Fibroblast of villous mesenchyme (primary cell): ENCODE results near the gene STON2. TPM values are rescaled to one million over a fixed set of nuclear protein-coding genes. Genes with fewer than 3 reads are reported as not detected.

Source experiments
- DNase-seq: peaks from one replicate; pipeline ENCODE4 v3.0.0-alpha.2; 2010; ENCODE audit warnings: low read depth
- H3K4me3 ChIP-seq: 2 replicates; pipeline ENCODE4 v1.5.1; 2011; ENCODE audit warnings: low read depth, mild to moderate bottlenecking, low read length
- small RNA-seq: library from RNA; depleted of rRNA; stranded (forward); fragments of <200 nt; gene quantifications from one replicate; pipeline ENCODE3, GENCODE V24; 2012
- total RNA-seq: library from RNA; depleted of rRNA; stranded (reverse); fragments of >200 nt; gene quantifications from 2 replicates; pipeline ENCODE4 v1.2.3, GENCODE V29; 2012
- TF ChIP-seq, protein P1 (sequence below): IDR thresholded peaks from 2 replicates; pipeline ENCODE4 v1.5.1; 2012; ENCODE audit warnings: low read depth, mild to moderate bottlenecking, low read length; ENCODE audit not compliant: insufficient read depth

The STON2 gene
- total RNA-seq, 1 donor: not detected

DNA sequence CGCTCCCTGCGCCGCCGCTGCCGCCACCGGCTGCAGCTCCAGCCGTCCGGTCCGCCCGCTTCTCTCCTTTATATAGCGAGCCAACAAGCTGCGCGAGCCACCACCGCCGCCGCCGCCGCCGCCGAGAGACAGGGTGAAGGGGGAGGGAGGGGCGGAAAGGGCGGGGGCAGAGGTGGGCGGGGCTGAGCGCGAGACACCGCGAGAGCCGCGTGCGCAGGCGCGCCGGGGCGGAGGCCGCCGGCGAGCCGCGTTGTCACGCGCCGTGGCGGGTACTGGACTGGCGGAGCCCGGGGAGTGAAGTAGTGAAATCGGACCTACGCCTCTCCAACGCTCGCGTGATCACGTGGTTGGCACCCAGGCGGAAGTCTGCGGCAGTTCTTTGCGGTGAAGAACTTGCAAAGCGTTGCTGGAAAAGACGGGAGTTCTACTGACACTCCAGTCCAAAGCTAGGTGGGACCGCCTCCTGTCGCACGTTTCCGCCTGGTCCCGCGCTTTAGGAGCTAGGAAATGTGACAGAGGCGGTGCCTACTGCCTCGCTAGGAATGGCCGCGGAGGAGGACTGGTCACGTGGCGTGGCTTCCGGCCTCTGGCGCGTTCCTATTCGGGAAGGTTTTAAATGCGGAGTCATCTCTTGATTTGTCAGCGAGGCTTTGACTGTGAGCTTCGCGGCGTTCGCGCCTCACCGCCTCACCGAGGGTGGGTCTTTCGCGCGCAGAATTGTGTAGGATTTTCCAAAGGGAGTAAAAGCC, 179.1 kb downstream of the STON2 start, which contains the start of gene GTF2A1:
Gene GTF2A1 (minus strand): TSS at position 130 of the 749 bp plus-strand sequence. CDS start 441 bp downstream, outside the sequence.
- peak; percentile 96 for DNase-seq
- peak within 1 kb of the TSS; percentile 94 for H3K4me3 ChIP-seq
- TF ChIP-seq, protein P1, sequence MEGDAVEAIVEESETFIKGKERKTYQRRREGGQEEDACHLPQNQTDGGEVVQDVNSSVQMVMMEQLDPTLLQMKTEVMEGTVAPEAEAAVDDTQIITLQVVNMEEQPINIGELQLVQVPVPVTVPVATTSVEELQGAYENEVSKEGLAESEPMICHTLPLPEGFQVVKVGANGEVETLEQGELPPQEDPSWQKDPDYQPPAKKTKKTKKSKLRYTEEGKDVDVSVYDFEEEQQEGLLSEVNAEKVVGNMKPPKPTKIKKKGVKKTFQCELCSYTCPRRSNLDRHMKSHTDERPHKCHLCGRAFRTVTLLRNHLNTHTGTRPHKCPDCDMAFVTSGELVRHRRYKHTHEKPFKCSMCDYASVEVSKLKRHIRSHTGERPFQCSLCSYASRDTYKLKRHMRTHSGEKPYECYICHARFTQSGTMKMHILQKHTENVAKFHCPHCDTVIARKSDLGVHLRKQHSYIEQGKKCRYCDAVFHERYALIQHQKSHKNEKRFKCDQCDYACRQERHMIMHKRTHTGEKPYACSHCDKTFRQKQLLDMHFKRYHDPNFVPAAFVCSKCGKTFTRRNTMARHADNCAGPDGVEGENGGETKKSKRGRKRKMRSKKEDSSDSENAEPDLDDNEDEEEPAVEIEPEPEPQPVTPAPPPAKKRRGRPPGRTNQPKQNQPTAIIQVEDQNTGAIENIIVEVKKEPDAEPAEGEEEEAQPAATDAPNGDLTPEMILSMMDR: no peak

DNA sequence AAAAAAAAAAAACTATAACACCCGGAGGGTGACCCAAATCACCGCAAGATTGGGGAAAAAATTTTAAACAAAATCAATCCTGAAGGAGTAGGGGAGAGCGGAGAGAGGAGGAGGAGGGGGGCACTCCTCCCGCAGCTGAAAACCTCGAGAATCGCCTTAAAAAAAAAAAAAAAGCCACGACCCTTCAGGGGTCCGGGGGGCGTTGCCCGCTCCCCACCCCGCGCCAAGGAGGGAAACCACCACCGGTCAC, 179.6 kb downstream of the STON2 start:
- peak overlapping the region; percentile 94 for H3K4me3 ChIP-seq
- DNase-seq: no peak
- TF ChIP-seq, protein P1: no peak

- H3K4me3 ChIP-seq: peak overlapping the region; percentile 94
- DNase-seq: peak; percentile 23
- TF ChIP-seq, protein P1: no peak
Measured at GRCh38 chr14:81219759-81220579, 180.2 kb downstream of the STON2 start.

DNA sequence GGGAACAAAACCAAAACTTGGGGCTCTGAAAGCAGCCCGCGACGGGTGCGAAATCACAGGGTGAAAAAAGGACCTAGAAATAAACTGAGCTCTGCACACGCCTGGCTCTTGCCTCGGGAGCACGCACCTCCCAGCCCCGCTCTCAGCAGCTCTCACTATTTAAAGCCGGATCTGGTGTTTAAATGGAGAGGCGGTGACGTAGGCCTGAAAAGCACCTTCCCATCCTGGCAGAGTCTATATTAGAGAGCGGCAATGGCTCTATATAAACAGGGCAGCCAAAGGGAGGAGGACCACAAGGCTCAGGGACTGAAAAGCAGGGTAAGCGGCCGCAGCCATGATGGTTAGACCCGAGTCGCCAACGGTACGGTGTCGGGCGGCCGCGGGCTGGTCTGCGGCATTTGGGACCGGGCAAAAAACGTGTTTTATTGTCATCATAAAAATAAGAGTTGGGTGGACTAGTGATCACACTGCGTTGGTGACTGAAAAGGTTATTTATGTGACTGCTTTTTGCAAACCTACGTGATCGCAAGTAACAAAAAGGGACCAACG, 180.8 kb downstream of the STON2 start:
- H3K4me3 ChIP-seq: peak overlapping the region; percentile 92
- TF ChIP-seq, protein P1: no peak
- DNase-seq: peak; percentile 99

- TF ChIP-seq, protein P1: peak; percentile 50
- H3K4me3 ChIP-seq: no peak overlapping the region
- DNase-seq: peak; percentile 23
Measured at GRCh38 chr14:81211844-81212243, 188.3 kb downstream of the STON2 start.

Small RNA genes within 50 kb of the gene (small RNA-seq; reads per million reads assigned to genes)
- gene DYNLL1P1: not detected
- not detected for gene DYNLL1P2

Other genes starting within 250 kb of the STON2 start
- gene GTF2A1, start 179.4 kb downstream of the STON2 start, total RNA-seq: 20.9 and 28.9 TPM in 2 replicates
- 89.9 and 97.6 TPM in 2 replicates for gene SEL1L, start 133.5 kb upstream of the STON2 start, total RNA-seq